ENCODE measurements around the gene EPAS1.

- TF ChIP-seq CTCF (IDR thresholded peaks at IDR 0.05) (no peak), POLR2AphosphoS5 (IDR thresholded peaks at IDR 0.05; ENCODE audit: low read depth, low read length) (no peak), REST (IDR thresholded peaks at IDR 0.05; ENCODE audit: insufficient read depth in 1 of 2, low read depth in 2 of 2, low read length in 1 of 2) (no peak), TCF7L2 (IDR thresholded peaks at IDR 0.05; ENCODE audit: low read depth, low read length) (no peak), SIN3A (IDR thresholded peaks at IDR 0.05; ENCODE audit: borderline replicate concordance, insufficient read depth, low read depth, low read length) (no peak)
These were observed 34.8 kb upstream of the EPAS1 start for GRCh38 chr2:46262248-46262938.

Measured in Panc1 (cell line).